GM23338 (cell line): ENCODE data around the gene LARGE1. TPM values are rescaled to one million over a fixed set of nuclear protein-coding genes. Genes with fewer than 3 reads are reported as not detected.

Experiments
- ATAC-seq: fragments of 200-7000 bp; cut with Tn5 transposase; 3 replicates; pipeline ENCODE4 v1.9.1; 2020
- DNase-seq: peaks from one replicate; pipeline ENCODE4 v3.0.0-alpha.2; 2015; ENCODE audit warnings: low spot score
- H2AFZ ChIP-seq: fragments of 200-600 bp; sonication (generic); 2 replicates; pipeline ENCODE4 v1.8.0; 2016; ENCODE audit warnings: antibody characterized with exemption, mild to moderate bottlenecking, moderate library complexity
- H3F3A ChIP-seq: fragments of 200-600 bp; sonication (generic); replicated peaks from 2 replicates; pipeline ENCODE4 v1.8.0; 2017; ENCODE audit warnings: antibody characterized with exemption, mixed run types, low read depth
- H3K27ac ChIP-seq: fragments of 200-600 bp; sonication (generic); 2 replicates; pipeline ENCODE4 v1.6.1; 2016; ENCODE audit warnings: low read depth
- H3K27me3 ChIP-seq: fragments of 200-600 bp; sonication (generic); 2 replicates; pipeline ENCODE4 v1.8.0; 2016; ENCODE audit warnings: mild to moderate bottlenecking, mixed run types, moderate library complexity; ENCODE audit not compliant: insufficient read depth
- H3K36me3 ChIP-seq: fragments of 200-600 bp; sonication (generic); 2 replicates; pipeline ENCODE4 v1.8.0; 2016; ENCODE audit warnings: mild to moderate bottlenecking; ENCODE audit not compliant: insufficient read depth
- H3K4me1 ChIP-seq: fragments of 200-600 bp; sonication (generic); 2 replicates; pipeline ENCODE4 v1.8.0; 2016; ENCODE audit warnings: mild to moderate bottlenecking, moderate library complexity; ENCODE audit not compliant: insufficient read depth
- H3K4me2 ChIP-seq: fragments of 200-600 bp; sonication (generic); 2 replicates; pipeline ENCODE4 v1.7.1; 2017; ENCODE audit warnings: mixed run types
- H3K4me3 ChIP-seq: fragments of 200-600 bp; sonication (generic); 2 replicates; pipeline ENCODE4 v1.6.1; 2016; ENCODE audit warnings: mixed run types
- H3K79me2 ChIP-seq: fragments of 200-600 bp; sonication (generic); replicated peaks from 2 replicates; pipeline ENCODE4 v1.8.0; 2017; ENCODE audit warnings: mild to moderate bottlenecking; ENCODE audit not compliant: insufficient read depth
- H3K9me2 ChIP-seq: fragments of 200-600 bp; sonication (generic); 2 replicates; pipeline ENCODE4 v1.8.0; 2017; ENCODE audit not compliant: insufficient read depth
- H4K20me1 ChIP-seq: fragments of 200-600 bp; sonication (generic); replicated peaks from 2 replicates; pipeline ENCODE4 v1.8.0; 2017; ENCODE audit warnings: mild to moderate bottlenecking; ENCODE audit not compliant: insufficient read depth
- H3K27ac Mint-ChIP-seq: 2 replicates; pipeline ENCODE4 v1.8.0; 2020; ENCODE audit warnings: inconsistent platforms, mild to moderate bottlenecking, moderate library complexity, mixed read lengths
- H3K27me3 Mint-ChIP-seq: 3 replicates; pipeline ENCODE4 v1.8.0; 2022; ENCODE audit warnings: low read depth, mild to moderate bottlenecking, moderate library complexity, mixed read lengths, inconsistent platforms; ENCODE audit not compliant: insufficient read depth, poor library complexity
- H3K36me3 Mint-ChIP-seq: 3 replicates; pipeline ENCODE4 v1.8.0; 2021; ENCODE audit warnings: low read depth, mild to moderate bottlenecking, inconsistent platforms, moderate library complexity, mixed read lengths
- H3K4me1 Mint-ChIP-seq: 3 replicates; pipeline ENCODE4 v1.8.0; 2020; ENCODE audit warnings: mild to moderate bottlenecking, inconsistent platforms, mixed read lengths
- H3K4me3 Mint-ChIP-seq: 3 replicates; pipeline ENCODE4 v1.8.0; 2021; ENCODE audit warnings: moderate library complexity, mild to moderate bottlenecking, inconsistent platforms, mixed read lengths
- H3K9me3 Mint-ChIP-seq: 3 replicates; pipeline ENCODE4 v1.8.0; 2020; ENCODE audit warnings: moderate library complexity, mild to moderate bottlenecking, inconsistent platforms, mixed read lengths
- CREB1 ChIP-seq: fragments of 250-450 bp; sonication (Bioruptor Pico); IDR thresholded peaks from 2 replicates; pipeline ENCODE4 v1.5.0; 2020; ENCODE audit warnings: low read depth, mild to moderate bottlenecking, moderate library complexity
- EZH2 ChIP-seq: fragments of 200-600 bp; sonication (generic); IDR thresholded peaks from one replicate; pipeline ENCODE4 v1.8.0; 2017; ENCODE audit warnings: antibody characterized with exemption, mild to moderate bottlenecking, low read depth; ENCODE audit not compliant: unreplicated experiment
- EZH2phosphoT487 ChIP-seq: fragments of 200-600 bp; sonication (generic); IDR thresholded peaks from one replicate; pipeline ENCODE4 v1.8.1; 2018; ENCODE audit warnings: antibody characterized with exemption; ENCODE audit not compliant: unreplicated experiment
- JUNB ChIP-seq: IDR thresholded peaks from one replicate; pipeline ENCODE4 v1.6.1; 2016; ENCODE audit warnings: antibody characterized with exemption; ENCODE audit not compliant: unreplicated experiment
- NANOG ChIP-seq: IDR thresholded peaks from 2 replicates; pipeline ENCODE4 v1.6.1; 2016; ENCODE audit warnings: antibody characterized with exemption, borderline replicate concordance
- POLR2AphosphoS5 ChIP-seq: IDR thresholded peaks from 2 replicates; pipeline ENCODE4 v1.6.1; 2016; ENCODE audit warnings: antibody characterized with exemption, low read depth
- STAT1 ChIP-seq: IDR thresholded peaks from one replicate; pipeline ENCODE4 v1.6.1; 2016; ENCODE audit warnings: antibody characterized with exemption; ENCODE audit not compliant: unreplicated experiment
- ZNF114 ChIP-seq: fragments of 250-450 bp; sonication (Bioruptor Pico); IDR thresholded peaks from 2 replicates; pipeline ENCODE4 v1.5.0; 2020; ENCODE audit warnings: mild to moderate bottlenecking, moderate library complexity
- ZNF331 ChIP-seq: fragments of 250-450 bp; sonication (Bioruptor Pico); IDR thresholded peaks from 2 replicates; pipeline ENCODE4 v1.5.0; 2020; ENCODE audit warnings: low read depth, mild to moderate bottlenecking, moderate library complexity
- polyA plus RNA-seq: library from polyadenylated mRNA; unstranded; fragments of >200 nt; fragmentation: Nextera tagmentation; extraction: Ambion mirVana; gene quantifications from 2 replicates; pipeline ENCODE4 v1.2.1, GENCODE V29; 2016
- total RNA-seq: library from RNA; depleted of rRNA; stranded (reverse); fragments of >200 nt; shearing (Covaris generic); gene quantifications from 2 replicates; pipeline ENCODE4 v1.2.3, GENCODE V29; 2014
- TF ChIP-seq, protein P1 (sequence below): fragments of 250-450 bp; sonication (Bioruptor Pico); IDR thresholded peaks from 2 replicates; pipeline ENCODE4 v1.5.0; 2020; ENCODE audit warnings: mild to moderate bottlenecking, moderate library complexity
- TF ChIP-seq, protein P2 (sequence below): IDR thresholded peaks from 2 replicates; pipeline ENCODE4 v1.6.1; 2016; ENCODE audit warnings: antibody characterized with exemption
- TF ChIP-seq, protein P3 (sequence below), 2 experiments: fragments of 200-600 bp in 1 of 2; sonication (generic) in 1 of 2; conservative IDR thresholded peaks; 2 replicates each; pipeline versions ENCODE4 v1.5.1 to v1.6.1; 2016 to 2017; ENCODE audit warnings: antibody characterized with exemption in 2 of 2, low read depth in 2 of 2, mild to moderate bottlenecking in 2 of 2, moderate library complexity in 1 of 2
- TF ChIP-seq, protein P4 (sequence below): IDR thresholded peaks from one replicate; pipeline ENCODE4 v1.6.1; 2018; ENCODE audit warnings: antibody characterized with exemption; ENCODE audit not compliant: unreplicated experiment

Gene LARGE1
- total and polyA plus RNA-seq, 2 experiments from 2014 or later: 12.8 to 75.6 TPM

DNA sequence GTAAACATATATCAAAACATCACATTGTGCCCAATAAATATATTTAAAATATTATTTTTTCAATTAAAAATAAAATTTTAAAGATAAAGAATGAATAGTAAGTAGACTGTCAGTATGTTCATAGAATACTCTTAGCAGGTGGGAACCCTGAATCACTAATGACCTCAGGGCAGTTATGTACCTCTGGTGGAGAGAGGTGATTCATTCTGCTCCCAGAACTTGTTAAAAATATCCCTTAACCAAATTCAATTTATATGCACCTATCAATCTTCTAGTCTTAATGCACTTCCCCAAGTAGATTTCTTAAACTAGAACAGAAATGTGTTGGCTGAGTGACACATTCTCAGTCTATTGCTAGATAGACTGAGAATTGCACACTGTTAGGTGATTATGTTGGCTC, 678.2 kb downstream of the LARGE1 start:
- DNase-seq: no peak
- H3K36me3 Mint-ChIP-seq: no peaks in the 10 kb centered on the region

More for the DNA sequence above, 678.2 kb downstream of the LARGE1 start:
- H3K4me1 Mint-ChIP-seq: no peaks in the 10 kb centered on the region
- peaks cover 3% of the 10 kb centered on the region for H3K27me3 Mint-ChIP-seq
- ATAC-seq: no peak
- no peak overlapping the region for H3K27ac Mint-ChIP-seq
- peaks cover 11% of the 10 kb centered on the region for H3K9me3 Mint-ChIP-seq
- no peaks in the 10 kb centered on the region for H3K4me1 ChIP-seq
- H3K79me2 ChIP-seq: no peaks in the 10 kb centered on the region
- H4K20me1 ChIP-seq: no peaks in the 10 kb centered on the region
- TF ChIP-seq EZH2: no peak
- TF ChIP-seq JUNB: no peak
- no peak for TF ChIP-seq EZH2phosphoT487
- no peak for TF ChIP-seq ZNF114 (CRISPR knock-in tag)
- TF ChIP-seq, protein P1, sequence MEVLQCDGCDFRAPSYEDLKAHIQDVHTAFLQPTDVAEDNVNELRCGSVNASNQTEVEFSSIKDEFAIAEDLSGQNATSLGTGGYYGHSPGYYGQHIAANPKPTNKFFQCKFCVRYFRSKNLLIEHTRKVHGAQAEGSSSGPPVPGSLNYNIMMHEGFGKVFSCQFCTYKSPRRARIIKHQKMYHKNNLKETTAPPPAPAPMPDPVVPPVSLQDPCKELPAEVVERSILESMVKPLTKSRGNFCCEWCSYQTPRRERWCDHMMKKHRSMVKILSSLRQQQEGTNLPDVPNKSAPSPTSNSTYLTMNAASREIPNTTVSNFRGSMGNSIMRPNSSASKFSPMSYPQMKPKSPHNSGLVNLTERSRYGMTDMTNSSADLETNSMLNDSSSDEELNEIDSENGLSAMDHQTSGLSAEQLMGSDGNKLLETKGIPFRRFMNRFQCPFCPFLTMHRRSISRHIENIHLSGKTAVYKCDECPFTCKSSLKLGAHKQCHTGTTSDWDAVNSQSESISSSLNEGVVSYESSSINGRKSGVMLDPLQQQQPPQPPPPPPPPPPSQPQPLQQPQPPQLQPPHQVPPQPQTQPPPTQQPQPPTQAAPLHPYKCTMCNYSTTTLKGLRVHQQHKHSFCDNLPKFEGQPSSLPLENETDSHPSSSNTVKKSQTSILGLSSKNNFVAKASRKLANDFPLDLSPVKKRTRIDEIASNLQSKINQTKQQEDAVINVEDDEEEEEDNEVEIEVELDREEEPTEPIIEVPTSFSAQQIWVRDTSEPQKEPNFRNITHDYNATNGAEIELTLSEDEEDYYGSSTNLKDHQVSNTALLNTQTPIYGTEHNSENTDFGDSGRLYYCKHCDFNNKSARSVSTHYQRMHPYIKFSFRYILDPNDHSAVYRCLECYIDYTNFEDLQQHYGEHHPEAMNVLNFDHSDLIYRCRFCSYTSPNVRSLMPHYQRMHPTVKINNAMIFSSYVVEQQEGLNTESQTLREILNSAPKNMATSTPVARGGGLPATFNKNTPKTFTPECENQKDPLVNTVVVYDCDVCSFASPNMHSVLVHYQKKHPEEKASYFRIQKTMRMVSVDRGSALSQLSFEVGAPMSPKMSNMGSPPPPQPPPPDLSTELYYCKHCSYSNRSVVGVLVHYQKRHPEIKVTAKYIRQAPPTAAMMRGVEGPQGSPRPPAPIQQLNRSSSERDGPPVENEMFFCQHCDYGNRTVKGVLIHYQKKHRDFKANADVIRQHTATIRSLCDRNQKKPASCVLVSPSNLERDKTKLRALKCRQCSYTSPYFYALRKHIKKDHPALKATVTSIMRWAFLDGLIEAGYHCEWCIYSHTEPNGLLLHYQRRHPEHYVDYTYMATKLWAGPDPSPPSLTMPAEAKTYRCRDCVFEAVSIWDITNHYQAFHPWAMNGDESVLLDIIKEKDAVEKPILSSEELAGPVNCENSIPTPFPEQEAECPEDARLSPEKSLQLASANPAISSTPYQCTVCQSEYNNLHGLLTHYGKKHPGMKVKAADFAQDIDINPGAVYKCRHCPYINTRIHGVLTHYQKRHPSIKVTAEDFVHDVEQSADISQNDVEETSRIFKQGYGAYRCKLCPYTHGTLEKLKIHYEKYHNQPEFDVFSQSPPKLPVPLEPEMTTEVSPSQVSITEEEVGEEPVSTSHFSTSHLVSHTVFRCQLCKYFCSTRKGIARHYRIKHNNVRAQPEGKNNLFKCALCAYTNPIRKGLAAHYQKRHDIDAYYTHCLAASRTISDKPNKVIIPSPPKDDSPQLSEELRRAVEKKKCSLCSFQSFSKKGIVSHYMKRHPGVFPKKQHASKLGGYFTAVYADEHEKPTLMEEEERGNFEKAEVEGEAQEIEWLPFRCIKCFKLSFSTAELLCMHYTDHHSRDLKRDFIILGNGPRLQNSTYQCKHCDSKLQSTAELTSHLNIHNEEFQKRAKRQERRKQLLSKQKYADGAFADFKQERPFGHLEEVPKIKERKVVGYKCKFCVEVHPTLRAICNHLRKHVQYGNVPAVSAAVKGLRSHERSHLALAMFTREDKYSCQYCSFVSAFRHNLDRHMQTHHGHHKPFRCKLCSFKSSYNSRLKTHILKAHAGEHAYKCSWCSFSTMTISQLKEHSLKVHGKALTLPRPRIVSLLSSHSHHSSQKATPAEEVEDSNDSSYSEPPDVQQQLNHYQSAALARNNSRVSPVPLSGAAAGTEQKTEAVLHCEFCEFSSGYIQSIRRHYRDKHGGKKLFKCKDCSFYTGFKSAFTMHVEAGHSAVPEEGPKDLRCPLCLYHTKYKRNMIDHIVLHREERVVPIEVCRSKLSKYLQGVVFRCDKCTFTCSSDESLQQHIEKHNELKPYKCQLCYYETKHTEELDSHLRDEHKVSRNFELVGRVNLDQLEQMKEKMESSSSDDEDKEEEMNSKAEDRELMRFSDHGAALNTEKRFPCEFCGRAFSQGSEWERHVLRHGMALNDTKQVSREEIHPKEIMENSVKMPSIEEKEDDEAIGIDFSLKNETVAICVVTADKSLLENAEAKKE (CRISPR knock-in tag): no peak
- no peak for TF ChIP-seq STAT1
- no peak for TF ChIP-seq ZNF331
- TF ChIP-seq, protein P2, sequence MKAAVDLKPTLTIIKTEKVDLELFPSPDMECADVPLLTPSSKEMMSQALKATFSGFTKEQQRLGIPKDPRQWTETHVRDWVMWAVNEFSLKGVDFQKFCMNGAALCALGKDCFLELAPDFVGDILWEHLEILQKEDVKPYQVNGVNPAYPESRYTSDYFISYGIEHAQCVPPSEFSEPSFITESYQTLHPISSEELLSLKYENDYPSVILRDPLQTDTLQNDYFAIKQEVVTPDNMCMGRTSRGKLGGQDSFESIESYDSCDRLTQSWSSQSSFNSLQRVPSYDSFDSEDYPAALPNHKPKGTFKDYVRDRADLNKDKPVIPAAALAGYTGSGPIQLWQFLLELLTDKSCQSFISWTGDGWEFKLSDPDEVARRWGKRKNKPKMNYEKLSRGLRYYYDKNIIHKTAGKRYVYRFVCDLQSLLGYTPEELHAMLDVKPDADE: no peak
- TF ChIP-seq, protein P3, sequence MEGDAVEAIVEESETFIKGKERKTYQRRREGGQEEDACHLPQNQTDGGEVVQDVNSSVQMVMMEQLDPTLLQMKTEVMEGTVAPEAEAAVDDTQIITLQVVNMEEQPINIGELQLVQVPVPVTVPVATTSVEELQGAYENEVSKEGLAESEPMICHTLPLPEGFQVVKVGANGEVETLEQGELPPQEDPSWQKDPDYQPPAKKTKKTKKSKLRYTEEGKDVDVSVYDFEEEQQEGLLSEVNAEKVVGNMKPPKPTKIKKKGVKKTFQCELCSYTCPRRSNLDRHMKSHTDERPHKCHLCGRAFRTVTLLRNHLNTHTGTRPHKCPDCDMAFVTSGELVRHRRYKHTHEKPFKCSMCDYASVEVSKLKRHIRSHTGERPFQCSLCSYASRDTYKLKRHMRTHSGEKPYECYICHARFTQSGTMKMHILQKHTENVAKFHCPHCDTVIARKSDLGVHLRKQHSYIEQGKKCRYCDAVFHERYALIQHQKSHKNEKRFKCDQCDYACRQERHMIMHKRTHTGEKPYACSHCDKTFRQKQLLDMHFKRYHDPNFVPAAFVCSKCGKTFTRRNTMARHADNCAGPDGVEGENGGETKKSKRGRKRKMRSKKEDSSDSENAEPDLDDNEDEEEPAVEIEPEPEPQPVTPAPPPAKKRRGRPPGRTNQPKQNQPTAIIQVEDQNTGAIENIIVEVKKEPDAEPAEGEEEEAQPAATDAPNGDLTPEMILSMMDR (conservative IDR thresholded peaks at IDR 0.05; ENCODE audit: low read depth in 2 of 2): no peak
- TF ChIP-seq NANOG: no peak
- TF ChIP-seq POLR2AphosphoS5: no peak
- TF ChIP-seq CREB1 (CRISPR knock-in tag): no peak
- TF ChIP-seq, protein P4, sequence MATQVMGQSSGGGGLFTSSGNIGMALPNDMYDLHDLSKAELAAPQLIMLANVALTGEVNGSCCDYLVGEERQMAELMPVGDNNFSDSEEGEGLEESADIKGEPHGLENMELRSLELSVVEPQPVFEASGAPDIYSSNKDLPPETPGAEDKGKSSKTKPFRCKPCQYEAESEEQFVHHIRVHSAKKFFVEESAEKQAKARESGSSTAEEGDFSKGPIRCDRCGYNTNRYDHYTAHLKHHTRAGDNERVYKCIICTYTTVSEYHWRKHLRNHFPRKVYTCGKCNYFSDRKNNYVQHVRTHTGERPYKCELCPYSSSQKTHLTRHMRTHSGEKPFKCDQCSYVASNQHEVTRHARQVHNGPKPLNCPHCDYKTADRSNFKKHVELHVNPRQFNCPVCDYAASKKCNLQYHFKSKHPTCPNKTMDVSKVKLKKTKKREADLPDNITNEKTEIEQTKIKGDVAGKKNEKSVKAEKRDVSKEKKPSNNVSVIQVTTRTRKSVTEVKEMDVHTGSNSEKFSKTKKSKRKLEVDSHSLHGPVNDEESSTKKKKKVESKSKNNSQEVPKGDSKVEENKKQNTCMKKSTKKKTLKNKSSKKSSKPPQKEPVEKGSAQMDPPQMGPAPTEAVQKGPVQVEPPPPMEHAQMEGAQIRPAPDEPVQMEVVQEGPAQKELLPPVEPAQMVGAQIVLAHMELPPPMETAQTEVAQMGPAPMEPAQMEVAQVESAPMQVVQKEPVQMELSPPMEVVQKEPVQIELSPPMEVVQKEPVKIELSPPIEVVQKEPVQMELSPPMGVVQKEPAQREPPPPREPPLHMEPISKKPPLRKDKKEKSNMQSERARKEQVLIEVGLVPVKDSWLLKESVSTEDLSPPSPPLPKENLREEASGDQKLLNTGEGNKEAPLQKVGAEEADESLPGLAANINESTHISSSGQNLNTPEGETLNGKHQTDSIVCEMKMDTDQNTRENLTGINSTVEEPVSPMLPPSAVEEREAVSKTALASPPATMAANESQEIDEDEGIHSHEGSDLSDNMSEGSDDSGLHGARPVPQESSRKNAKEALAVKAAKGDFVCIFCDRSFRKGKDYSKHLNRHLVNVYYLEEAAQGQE: no peak
- H3K4me3 Mint-ChIP-seq: no peak overlapping the region
- no peak overlapping the region for H3K4me3 ChIP-seq
- H3K27me3 ChIP-seq: peaks cover 5% of the 10 kb centered on the region
- no peak overlapping the region for H3K27ac ChIP-seq
- no peaks in the 10 kb centered on the region for H3F3A ChIP-seq
- no peaks in the 10 kb centered on the region for H3K36me3 ChIP-seq
- no peaks in the 10 kb centered on the region; the same call in none of the 2 replicates for H3K9me2 ChIP-seq
- H2AFZ ChIP-seq: no peak overlapping the region
- H3K4me2 ChIP-seq: no peak overlapping the region
